Jurkat, Clone E6-1 (cell line): Measurements from ENCODE around the gene SPPL3. TPM values are rescaled to one million over a fixed set of nuclear protein-coding genes. Genes with fewer than 3 reads are reported as not detected.
"Not testable (repeated sequence)": the region's sequence is repeated elsewhere in the genome, so short reads cannot be mapped to it uniquely, and the experiment has no call there.

Experiments used
- DNase-seq: peaks from one replicate; pipeline ENCODE4 v3.0.0-alpha.2; 2011; ENCODE audit warnings: low read depth, low spot score
- H3K4me3 ChIP-seq: 2 replicates; pipeline ENCODE4 v1.5.1; 2011; ENCODE audit warnings: mild to moderate bottlenecking, low read length, control low read depth, moderate library complexity
- polyA plus RNA-seq: library from polyadenylated mRNA; unstranded; fragments of >200 nt; gene quantifications from one replicate; pipeline ENCODE4 v1.2.1, GENCODE V29; 2012; ENCODE audit warnings: missing spikeins; ENCODE audit not compliant: insufficient read length, insufficient read depth

Gene SPPL3
- polyA plus RNA-seq = 24.4 TPM

DNA sequence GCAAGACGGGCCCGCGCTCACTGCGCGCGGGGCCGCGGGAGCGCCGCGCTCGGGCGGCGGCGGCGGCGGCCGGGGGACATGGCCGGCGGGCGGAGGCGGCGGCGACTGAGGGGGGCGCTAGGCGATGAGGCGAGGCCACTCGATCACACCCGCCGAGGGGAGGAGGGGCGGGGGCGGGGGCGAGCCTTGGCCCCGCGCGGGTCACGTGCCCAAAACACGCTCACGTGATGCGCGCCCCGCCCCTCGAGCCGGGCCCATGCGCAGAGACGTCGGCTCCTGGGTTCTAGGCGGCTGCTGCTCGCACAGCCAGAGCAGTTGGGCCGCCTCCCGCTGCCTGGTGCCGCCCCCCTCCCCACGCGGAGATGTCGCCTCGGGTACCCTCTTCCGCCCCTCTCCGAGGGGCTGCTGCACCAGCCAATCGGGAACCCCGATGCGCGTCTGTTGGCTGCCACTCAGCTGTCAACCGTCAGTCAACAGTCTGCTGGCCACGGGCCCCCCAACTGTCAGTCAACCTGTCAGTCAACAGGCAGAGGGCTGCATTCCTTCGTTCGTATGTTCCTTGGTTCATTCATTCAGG lies at the start of gene SPPL3:
Gene SPPL3 (minus strand): TSS at position 162 of the 577 bp plus-strand sequence. CDS start 491 bp downstream, outside the sequence.
- peak within 1 kb of the TSS; percentile 86 for H3K4me3 ChIP-seq
- DNase-seq = peak; percentile 81

DNA sequence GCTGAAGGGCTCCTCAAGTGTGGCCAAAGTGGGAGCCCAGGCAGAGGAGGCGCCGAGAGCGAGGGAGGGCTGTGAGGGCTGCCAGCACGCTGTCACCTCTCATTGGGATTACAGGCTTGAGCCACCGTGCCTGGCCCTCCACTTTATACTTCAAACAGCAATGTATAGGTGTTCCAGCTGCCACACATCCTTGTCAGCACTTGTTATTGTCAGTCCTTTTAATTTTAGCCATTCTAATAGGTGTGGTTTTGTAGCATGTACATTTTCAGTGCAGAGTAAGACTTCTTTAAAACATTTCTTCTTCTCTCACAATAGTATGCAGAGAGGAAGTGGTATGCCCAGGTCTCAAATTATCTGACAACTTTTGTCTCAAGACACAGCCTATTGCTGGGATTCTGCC lies 46.6 kb upstream of the SPPL3 start:
- DNase-seq = no peak
- no peak overlapping the region for H3K4me3 ChIP-seq

GRCh38 chr12:120950260-120950799 lies 46.2 kb upstream of the SPPL3 start:
- H3K4me3 ChIP-seq, DNase-seq: not testable (repeated sequence)

GRCh38 chr12:120945516-120945915 lies 41.4 kb upstream of the SPPL3 start:
- not testable (repeated sequence) for DNase-seq, H3K4me3 ChIP-seq

GRCh38 chr12:120944645-120945217 lies 40.6 kb upstream of the SPPL3 start:
- no peak overlapping the region for H3K4me3 ChIP-seq
- peak; percentile 60 for DNase-seq

DNA sequence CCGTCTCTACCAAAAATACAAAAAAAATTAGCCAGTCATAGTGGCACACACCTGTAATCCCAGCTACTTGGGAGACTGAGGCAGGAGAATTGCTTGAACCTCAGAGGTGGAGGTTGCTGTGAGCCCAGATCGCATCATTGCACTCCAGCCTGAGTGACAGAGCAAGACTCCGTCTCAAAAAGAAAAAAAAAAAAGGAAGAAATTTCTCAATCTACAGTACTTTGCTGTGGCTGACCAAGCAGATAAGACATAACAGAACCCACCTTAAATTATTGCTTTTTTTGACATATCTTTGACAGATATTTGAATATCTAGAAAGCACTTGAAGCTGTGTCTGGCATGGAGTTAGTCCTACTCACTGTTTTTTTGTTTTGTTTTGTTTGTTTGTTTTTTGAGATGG lies 39.3 kb upstream of the SPPL3 start:
- no peak for DNase-seq
- no peak overlapping the region for H3K4me3 ChIP-seq

DNA sequence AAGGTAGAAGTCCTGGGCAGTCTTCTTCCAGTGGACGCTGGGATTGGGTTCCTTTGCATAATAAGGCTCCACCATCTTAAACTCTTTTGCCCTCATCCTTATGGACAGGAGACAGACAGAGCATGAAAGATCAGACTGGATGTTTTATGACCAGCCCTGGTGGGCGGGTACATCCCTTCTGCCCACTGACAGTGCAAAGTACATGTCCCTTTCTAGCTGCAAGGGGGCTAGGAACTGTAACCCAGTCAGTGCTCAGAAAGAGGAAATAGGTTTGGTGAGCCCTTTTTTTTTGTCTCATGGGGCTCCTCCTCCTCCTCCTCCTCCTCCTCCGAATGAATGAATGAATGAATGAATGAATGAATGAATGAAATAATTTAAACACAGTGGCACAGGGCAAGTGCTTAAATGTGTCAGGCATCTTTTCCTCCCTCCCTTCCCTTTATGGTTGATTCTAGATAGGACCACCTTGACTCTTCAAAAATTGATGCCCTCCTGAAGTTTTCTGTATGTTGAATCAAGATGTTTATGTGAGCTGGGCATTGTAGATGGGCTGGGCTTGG lies 37.8 kb upstream of the SPPL3 start:
- no peak overlapping the region for H3K4me3 ChIP-seq
- DNase-seq = no peak

- no peak overlapping the region for H3K4me3 ChIP-seq
- DNase-seq = no peak
Observed at GRCh38 chr12:120941412-120941811, 37.3 kb upstream of the SPPL3 start.

DNA sequence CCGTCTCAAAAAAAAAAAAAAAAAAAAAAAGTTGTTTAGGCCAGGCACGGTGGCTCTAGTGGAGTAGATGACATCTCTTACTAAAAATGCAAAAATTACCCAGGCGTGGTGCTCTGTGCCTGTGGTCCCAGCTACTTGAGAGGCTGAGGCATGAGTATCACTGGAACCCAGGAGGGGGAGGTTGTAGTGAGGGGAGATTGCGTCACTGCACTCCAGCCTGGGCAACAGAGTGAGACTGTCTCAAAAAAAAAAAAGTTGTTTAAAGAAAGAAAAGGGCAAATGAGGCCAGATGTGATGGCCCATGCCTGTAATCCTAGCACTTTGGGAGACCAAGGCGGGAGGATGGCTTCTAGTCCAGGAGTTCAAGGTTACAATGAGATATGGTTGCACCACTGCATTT lies 36.6 kb upstream of the SPPL3 start:
- no peak for DNase-seq
- no peak overlapping the region for H3K4me3 ChIP-seq

DNA sequence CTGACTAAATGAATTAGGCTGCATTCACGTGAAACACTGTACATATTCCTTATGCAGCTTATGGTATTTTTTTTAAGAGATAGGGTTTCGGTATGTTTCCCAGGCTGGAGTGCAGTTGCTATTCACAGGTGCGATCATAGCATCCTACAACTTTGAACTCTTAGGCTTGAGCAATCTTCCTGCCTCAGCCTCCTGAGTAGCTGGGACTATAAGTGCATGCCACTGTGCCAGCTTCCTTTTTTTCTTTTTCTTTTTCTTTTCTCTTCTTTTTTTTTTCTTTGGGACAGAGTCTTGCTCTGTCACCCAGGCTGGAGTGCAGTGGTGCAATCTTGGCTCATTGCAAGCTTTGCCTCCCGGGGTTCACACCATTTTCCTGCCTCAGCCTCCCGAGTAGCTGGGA lies 35.8 kb upstream of the SPPL3 start:
- no peak overlapping the region for H3K4me3 ChIP-seq
- no peak for DNase-seq

DNA sequence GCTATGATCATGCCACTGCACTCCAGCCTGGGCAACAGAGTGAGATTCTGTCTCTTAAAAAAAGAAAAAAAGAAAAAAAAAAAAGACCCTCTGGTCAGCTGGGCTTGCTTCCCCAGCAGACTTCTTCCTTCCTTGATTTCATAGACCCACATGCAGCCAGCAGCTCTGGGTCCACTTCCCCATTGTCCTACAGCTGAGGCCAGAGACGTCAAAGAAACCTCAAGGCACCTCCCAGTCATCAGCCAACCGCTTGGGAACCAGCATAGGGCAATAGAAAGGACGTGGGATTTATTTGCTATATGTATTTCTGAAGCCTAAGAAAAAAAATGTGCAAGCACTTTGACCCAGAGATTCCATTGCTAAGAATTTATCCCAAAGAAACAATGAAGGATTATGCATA lies 35.4 kb upstream of the SPPL3 start:
- DNase-seq = no peak
- no peak overlapping the region for H3K4me3 ChIP-seq

DNA sequence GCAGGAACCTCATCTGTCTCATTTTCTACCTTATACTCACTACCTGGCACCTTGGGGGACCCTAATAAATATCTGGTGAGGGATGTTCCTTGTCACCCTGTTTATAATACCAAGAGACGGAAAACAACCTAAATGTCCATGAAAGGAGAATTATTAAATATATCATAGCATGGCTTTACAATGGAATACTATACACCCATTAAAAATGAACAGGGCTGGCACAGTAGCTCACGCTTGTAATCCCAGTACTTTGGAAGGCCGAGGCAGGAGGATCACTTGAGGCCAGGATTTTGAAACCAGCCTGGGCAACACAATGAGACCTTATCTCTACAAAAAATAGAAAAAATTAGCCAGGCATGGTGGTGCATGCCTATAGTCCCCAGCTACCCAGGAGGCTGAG lies 34.3 kb upstream of the SPPL3 start:
- no peak overlapping the region for H3K4me3 ChIP-seq
- no peak for DNase-seq

GRCh38 chr12:120936197-120936596 lies 32.0 kb upstream of the SPPL3 start:
- H3K4me3 ChIP-seq = no peak overlapping the region
- no peak for DNase-seq

DNA sequence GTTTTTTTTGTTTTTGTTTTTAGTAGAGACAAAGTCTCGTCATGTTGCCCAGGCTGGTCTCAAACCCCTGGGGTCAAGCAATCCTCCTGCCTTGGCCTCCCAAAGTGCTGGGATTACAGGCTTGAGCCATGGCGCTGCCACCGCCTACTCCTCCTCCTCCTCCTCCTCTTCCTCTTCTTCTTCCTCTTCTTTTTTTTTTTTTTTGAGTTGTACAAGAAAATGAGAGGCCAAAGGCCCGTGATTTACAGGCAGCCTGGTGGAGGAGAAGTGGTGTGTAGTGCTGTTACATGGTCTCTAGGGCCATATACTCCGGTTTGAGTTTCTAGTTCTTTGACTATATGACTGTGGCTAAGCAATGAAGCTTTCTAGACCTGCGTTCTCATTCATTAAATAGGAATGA lies 29.6 kb upstream of the SPPL3 start:
- H3K4me3 ChIP-seq = no peak overlapping the region
- DNase-seq = no peak

GRCh38 chr12:120932956-120933526 lies 28.9 kb upstream of the SPPL3 start:
- DNase-seq = no peak
- H3K4me3 ChIP-seq = no peak overlapping the region

DNA sequence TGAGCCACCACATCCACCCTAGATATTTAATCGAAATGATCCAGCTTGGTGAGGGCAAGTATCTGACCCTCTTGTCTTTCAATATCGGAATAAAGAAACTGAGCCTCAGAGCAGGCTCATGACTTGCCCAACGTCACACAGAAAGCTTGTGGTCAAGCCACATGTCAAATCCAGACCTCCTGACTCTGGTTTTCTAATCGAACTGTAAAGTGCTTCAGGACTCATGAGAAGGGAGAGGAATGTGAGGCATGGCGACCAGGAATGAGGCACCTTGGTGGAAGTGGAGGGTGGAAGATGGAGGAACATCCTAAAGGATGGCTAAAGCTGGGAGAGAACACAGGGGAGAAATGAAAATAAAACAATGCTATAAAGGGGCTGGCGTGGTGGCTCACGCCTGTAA lies 27.9 kb upstream of the SPPL3 start:
- DNase-seq = no peak
- no peak overlapping the region for H3K4me3 ChIP-seq

DNA sequence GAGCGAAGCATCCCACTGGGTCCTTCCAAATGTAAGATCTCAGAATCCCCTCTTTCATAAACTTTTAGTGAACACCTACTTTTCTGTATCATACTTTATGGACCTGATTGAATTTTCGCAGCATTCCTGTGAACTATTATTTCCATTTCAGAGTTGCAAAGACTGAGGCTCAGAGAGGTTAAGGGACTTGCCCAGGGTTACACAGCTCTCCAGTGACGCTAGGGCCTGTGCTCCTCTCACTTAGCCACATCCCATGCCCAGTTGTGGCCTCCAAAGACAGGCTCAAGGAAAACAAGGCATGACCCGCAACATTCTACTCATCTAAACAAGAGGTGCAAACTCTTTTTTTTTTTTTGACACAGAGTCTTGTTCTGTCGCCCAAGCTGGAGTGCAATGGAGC lies 25.9 kb upstream of the SPPL3 start:
- DNase-seq = no peak
- no peak overlapping the region for H3K4me3 ChIP-seq

DNA sequence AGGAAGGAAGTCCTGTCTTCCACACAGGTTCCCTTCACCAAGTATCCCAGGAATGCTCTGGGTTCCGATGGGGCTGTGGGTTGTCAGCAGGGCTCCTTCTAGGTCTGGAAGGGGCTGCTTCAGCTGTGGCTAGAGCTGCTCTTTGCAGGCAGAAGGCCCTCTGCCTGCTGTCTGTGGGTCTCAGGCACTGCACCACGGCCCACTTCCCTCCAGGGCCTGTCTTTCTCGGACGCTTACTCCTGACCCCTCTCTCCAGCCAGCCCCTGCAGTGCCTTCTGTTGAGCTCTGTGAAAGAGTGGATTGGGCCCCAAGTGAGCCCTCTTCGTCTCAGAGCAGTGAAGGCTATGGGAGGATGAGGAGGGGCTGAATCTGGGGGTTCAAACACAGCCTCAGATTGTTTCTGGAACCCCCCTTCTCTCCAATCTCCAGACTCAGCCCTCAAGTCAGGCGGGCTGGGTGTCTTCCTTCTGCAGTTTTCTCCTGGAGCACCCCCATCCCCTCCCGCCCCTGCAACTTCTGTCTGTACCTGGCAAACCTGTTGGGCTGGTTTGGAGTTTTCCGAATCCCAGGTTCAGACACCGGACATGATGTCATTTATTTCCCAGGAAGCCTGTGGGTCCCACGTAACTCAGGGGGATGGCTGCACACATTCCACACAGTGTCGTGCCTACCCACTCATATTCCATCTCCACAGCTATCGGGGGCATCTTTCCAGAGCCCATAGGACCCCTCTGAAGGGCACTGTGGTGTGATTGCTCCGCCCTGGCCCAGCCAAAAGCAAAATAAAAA lies 24.9 kb upstream of the SPPL3 start:
- H3K4me3 ChIP-seq = no peak overlapping the region
- DNase-seq = no peak

DNA sequence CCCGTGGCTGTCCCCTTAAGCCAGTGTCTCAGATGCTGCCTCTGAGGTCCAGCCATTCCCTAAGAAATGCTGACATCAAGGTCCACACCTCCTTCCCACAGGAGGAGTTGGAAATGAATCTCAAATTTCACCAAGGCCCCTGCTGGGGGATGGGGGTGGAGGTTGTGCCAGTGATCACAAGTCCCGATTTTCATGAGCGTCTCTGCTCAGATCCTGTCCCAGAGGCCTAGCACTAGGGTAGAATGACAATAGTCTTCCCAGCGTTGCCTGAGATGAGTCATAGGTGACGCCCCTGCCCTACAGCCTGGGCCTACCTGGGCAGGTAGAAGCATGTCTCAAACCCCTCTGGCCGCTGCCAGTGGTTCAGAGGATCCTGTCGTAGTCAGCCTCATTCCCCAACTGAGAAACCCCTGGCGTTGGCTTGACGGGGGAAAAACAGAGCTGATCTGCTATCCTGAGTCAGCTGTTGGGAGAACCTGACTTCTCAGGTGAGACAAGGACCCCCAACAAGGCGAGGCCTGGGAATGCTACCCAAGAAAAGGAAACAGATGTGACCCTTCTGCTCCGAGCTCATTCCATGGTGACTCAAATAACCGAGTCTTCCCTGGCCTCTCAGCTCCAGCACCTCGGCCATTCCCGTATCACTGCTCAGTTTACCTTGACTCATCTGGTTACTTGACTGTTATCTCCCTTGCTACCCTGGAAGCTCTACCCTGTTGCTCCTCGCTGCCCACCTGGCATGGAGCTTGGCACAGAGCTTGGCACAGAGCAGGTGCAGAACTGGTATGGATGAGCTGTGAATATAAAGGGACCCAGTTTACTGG lies 21.8 kb upstream of the SPPL3 start:
- no peak overlapping the region for H3K4me3 ChIP-seq
- no peak for DNase-seq
